Breast epithelium (tissue), 3 donors: Measurements from ENCODE around the gene ACSL5.

Experiments
- POLR2A ChIP-seq: fragments of 450-650 bp; IDR thresholded peaks from one replicate; pipeline ENCODE4 v1.6.1; 2016; ENCODE audit warnings: antibody characterized with exemption, mild to moderate bottlenecking, moderate library complexity
- POLR2AphosphoS5 ChIP-seq, 3 donors: sonication (generic); formaldehyde crosslinking; IDR thresholded peaks; one replicate each; pipeline ENCODE4 v1.6.1; 2017; ENCODE audit warnings: antibody characterized with exemption in 3 of 3
- TF ChIP-seq, protein P1 (sequence below), 3 donors: fragments of 450-650 bp; IDR thresholded peaks; one replicate each; pipeline ENCODE4 v1.5.1; 2016 to 2017; ENCODE audit warnings: antibody characterized with exemption in 3 of 3, mild to moderate bottlenecking in 3 of 3, moderate library complexity in 3 of 3

DNA sequence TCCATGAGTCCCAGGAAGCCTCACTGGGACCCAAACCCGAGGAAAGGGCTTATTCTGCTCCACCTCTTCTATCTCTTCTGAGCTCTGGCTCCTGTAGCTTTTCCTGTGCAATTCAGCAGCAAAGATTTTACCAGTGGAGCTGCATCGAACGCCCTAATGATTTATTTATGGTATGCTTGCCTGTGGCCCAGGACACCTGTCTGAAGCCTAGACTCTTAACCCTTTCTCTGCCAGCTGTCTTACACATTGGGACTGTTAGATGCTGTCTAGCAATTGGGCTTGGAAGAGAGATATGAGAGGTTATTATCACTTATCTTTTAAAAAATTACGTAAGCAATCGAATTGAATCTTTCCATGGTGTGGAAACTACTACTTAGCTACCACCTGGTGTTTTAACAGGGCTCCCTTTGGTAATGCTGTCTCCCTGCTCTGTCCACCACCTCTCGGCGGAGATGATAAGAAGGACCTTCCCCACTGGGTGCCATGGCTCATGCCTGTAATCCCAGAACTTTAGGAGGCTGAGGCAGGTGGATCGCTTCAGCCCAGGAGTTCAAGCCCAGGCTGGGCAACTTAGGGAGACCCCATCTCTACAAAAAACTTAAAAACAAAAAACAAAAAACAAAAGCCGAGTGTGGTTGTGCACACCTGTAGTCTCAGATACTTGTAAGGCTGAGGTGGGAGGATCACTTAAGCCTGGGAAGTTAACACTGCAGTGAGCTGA lies 8.8 kb downstream of the ACSL5 start:
- TF ChIP-seq, protein P1, sequence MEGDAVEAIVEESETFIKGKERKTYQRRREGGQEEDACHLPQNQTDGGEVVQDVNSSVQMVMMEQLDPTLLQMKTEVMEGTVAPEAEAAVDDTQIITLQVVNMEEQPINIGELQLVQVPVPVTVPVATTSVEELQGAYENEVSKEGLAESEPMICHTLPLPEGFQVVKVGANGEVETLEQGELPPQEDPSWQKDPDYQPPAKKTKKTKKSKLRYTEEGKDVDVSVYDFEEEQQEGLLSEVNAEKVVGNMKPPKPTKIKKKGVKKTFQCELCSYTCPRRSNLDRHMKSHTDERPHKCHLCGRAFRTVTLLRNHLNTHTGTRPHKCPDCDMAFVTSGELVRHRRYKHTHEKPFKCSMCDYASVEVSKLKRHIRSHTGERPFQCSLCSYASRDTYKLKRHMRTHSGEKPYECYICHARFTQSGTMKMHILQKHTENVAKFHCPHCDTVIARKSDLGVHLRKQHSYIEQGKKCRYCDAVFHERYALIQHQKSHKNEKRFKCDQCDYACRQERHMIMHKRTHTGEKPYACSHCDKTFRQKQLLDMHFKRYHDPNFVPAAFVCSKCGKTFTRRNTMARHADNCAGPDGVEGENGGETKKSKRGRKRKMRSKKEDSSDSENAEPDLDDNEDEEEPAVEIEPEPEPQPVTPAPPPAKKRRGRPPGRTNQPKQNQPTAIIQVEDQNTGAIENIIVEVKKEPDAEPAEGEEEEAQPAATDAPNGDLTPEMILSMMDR (IDR thresholded peaks at IDR 0.05) = no peak
- TF ChIP-seq POLR2A (no peak), POLR2AphosphoS5 (IDR thresholded peaks at IDR 0.05) (no peak)
